Hematopoietic multipotent progenitor cell treated with erythropoietin and hydrocortisone succinate and interleukin-3 and kit ligand, for 15 days (in vitro differentiated cells): ENCODE measurements around the gene SLC2A4RG.

ENCODE experiments used
- DNase-seq: peaks from one replicate; pipeline ENCODE4 v3.0.0-alpha.2; 2015; ENCODE audit warnings: low spot score

Gene SLC2A4RG

GRCh38 chr20:63741354-63741675, 1.7 kb downstream of the SLC2A4RG start:
- no peak for DNase-seq

- no peak for DNase-seq
Measured at GRCh38 chr20:63741676-63742380, 2.3 kb downstream of the SLC2A4RG start.

- no peak for DNase-seq
Measured at GRCh38 chr20:63742381-63743024, 2.9 kb downstream of the SLC2A4RG start.

DNA sequence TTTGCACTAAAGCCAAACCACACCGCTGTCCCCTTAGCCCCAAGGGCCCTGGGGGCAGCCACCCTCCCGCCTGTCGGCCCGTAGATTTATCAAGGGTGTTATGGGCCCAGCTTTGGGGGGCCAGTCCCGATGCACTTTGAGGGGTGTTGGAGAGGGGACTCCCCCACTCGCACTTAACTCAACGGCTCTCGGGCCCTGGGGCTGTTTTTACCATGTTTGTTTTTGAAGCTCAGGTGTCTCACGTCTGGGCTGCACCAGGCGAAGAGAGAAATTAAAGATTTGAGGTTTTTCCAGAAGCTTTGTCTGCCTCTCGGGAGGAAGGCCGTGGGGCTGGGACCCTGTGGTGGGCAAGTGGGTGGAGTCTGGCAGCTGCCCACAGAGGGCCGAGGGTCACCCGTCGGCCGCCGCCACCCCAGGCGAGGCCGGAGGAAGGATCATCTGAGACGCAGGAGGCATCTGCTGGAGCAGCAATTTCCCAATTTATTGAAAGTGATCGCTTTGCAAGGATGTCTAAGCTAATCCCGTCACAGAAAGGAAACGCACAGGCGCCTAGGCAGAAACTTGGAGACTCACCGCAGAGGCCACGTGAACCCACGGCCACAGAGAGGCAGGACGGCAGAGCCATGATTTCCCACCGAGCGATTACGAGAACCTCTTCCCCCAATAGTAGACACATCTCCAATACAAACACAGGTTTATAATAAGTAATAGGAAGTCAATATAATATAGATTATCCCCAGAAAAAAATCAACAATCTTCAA, 3.8 kb downstream of the SLC2A4RG start:
- DNase-seq: no peak

DNA sequence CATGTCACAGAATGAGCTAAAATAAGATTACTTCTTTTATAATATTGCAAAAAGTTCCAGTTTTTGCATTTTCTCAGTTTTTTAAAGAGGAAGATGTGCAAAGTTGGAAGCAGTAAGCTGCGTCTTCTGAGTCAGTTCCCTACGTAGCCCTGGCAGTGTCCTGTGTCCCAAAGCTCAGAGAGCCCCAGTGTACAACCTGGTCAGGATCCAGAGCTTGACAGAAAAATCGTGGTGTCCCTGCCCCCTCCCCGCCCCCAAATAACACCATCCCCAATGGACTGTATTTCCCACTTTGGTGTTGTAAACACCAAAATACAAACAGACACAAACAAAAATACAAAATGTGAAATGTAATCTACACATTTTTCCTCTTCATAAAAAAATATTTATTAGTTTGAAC, 4.6 kb downstream of the SLC2A4RG start:
- no peak for DNase-seq

DNA sequence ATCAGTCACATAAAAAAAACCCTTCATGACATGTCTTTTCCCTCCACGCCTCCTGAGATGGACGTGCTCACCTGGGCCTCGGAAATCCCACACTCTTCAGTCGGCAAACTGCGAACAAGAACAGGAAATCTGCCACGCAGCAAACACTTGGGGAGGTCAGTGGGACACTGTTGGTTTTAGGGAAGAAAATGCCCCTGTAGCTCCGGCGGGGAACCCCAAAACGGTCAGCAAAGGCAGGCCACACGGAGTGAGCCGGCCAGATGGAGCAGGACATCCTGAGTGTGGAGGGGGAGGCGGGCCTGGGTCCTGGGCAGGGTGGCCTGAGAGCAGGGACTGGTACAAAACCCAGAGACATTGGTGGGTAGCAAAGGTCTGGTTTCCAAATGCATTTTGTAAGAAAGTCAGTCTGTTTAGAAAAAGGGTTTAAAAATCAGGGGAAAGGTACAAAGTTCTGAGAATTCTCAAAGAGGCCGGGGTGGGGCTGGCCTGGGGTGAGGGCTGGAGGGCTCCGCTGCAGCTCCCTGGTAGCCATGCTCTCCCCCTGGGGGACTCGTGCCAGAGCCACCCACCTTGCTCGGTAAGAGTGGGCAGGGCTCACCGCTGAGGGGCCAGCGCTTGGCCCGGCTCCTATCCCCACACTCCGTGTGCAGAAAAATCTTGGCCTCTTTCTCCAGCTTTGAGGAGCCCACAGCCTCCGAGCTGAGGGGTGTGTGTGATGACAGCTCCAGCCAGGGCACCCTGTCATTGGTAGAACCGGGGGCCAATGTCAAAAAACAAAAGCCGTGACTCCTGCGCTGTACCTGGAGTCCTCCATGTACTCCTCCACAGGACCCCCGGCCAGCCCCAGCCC, 5.2 kb downstream of the SLC2A4RG start:
- no peak for DNase-seq

GRCh38 chr20:63745424-63745805, 5.8 kb downstream of the SLC2A4RG start:
- no peak for DNase-seq

DNA sequence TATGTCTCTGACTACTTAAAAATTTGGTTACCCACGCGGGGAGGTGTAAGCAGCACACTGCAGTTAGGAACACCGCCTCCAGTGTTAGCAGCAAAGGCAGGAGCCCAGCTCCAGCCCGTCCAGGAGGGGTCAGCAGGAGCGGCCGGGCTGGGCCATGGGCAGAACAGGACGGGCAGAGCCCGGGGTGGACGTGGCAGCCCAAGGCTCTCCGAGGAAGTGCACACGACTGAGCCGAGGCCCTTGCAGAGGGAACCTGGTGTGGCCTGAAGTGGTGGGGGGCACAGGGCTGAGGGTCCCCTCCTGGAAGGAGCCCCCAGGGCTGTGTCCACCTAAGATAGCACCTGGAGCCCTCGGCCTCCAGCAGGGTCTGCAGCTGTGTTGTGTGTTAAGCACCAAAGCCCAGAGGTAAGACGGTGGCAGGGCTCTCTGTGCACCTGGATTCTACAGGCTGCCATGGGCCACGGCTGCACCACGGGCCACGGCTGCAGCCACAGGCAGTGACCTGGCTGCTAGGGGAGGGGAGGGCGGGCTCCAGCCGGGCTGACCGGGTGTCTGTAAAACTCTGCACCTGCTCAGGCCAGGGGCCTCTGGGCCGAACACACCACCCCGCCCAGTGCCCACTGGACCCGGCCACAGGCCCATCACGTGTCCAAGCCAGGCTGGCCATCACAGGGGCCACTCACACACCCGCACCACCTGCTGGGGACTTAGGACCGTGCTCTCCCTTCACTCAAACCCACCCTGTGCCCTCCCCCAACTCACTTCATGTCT, 6.6 kb downstream of the SLC2A4RG start:
- DNase-seq: no peak

GRCh38 chr20:63746751-63747315, 7.3 kb downstream of the SLC2A4RG start:
- no peak for DNase-seq

DNA sequence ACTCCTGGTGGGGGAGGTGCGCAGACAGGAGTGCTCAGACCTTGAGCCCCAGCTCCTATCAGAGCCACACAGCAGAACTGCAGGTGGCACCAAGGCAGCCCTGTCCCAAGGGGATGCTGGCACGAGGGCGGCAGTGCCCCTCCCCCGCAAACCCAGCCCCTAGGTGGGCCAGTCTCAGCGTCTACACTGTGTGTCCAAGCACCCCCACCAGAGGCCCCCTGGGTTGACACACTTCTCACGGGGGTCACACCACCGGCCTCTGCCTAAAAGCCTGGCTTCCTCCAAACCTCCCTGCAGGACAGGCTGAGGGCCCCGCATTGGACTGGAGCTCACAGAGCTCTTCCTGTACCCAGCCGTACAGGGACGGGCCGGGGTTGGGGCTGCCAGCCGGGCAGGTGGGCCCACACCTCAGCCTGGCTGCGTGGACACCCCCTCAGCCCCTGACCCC, 8.1 kb downstream of the SLC2A4RG start:
- no peak for DNase-seq

GRCh38 chr20:63748070-63748933, 8.7 kb downstream of the SLC2A4RG start:
- DNase-seq: no peak

DNA sequence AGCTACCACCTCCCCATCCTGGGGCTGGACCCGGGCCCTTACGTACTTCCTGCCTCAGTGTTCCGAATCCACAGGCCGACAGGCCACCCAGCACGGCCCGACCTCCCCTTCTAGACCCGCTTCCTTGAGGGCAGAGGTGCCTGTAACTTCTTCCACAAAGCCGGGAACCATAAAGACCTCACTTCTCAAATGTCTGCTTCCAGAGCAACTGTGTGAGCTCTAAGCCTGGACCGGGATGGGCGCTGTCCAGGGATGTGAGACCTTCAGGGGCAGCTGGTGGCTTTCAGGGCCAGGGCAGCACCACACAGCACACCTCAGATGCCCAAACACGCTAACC, 9.3 kb downstream of the SLC2A4RG start:
- DNase-seq: no peak

DNA sequence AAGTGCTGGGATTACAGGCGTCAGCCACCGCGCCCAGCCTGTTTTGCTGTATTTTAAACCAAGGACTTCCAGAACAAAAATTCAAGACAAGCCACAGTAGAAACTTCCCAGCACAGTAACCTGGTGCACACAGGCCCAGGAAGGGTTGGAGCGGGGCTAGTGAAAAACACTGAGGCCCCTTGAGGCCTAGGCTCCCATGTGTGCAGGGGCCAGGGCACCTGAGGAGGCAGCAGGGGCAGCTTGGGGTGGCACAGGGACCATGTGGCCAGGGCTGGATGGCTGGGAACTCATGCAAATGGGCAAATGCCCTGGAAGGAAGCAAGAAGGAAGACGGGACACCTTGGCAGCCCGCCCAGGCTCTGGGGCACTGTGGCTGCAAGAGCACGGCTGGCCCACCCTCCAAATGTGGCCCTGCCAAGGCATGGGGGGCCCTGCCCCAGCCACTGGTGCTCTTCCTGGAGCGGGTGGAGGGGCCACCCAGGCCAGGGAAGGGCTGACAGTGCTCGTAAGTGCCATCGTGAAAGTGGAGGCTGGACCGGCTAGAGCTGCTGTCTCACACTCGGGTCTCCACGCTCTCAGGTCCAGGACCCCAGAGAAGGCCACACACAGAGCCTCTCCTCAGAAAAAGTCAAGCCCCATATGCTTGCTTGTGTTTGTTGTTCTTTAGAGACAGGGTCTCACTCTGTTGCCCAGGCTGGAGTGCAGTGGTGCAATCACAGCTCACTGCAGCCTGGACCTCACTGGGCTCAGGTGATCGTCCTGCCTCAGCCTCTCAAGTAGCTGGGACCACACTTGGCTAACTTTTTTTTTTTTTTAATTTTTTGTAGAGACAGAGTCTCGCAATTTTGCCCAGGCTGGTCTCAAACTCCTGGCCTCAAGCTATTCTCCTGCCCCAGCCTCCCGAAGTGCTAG, 10.3 kb downstream of the SLC2A4RG start:
- DNase-seq: no peak

GRCh38 chr20:63750807-63751470, 11.4 kb downstream of the SLC2A4RG start:
- DNase-seq: no peak

- DNase-seq: no peak
Measured at GRCh38 chr20:63751471-63752271, 12.1 kb downstream of the SLC2A4RG start.

GRCh38 chr20:63752411-63753101, 13.0 kb downstream of the SLC2A4RG start:
- DNase-seq: no peak

- no peak for DNase-seq
Measured at GRCh38 chr20:63753381-63753780, 13.8 kb downstream of the SLC2A4RG start.
